GM19328 (cell line): ENCODE measurements around the gene ZNF616.

Experiments
- ATAC-seq: cut with Tn5 transposase; IDR thresholded peaks from one replicate; pipeline ENCODE4 v1.9.1; 2021; ENCODE audit warnings: mild to moderate bottlenecking, moderate library complexity; ENCODE audit not compliant: unreplicated experiment

Gene ZNF616

DNA sequence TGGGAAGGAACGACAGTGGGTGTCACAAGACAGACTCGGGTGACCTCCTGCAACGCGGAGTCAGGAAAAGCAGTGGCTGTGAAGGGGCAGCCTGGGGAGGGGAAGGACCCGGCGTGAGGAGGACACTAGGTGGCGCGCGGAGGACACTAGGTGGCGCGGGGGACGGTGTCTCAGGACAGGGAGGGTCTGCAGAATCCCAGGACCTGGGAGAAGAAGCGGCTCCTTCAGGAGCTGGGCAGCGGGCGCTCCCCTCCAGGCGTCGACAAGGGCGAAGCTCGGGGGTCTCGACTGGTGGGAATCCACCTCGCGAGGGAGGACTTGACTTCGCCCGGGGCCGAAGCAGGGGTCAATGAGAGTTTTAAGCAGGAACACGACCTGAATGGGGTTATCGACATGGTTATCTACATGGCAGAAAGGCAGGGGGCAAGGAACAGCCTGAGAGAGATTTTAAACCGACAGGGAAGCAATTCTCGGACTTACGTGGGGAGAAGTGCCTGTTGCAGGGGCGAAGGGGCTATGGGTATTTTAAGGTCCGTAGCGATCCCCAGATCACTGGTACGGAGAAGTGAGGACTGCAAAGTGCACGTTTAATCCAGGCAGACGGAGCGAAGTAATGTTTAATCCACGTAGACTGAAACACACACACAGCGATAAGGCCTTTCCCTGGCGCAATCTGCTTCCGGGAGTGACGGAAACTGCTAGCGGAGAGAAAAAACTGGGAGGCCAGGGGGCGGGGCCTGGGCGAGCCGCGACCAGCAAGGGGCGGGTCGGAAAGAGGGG lies at the start of gene ZNF616:
Gene ZNF616 (minus strand): TSS at position 687 of the 780 bp plus-strand sequence. CDS start 9,426 bp downstream, outside the sequence.
- no peak for ATAC-seq

DNA sequence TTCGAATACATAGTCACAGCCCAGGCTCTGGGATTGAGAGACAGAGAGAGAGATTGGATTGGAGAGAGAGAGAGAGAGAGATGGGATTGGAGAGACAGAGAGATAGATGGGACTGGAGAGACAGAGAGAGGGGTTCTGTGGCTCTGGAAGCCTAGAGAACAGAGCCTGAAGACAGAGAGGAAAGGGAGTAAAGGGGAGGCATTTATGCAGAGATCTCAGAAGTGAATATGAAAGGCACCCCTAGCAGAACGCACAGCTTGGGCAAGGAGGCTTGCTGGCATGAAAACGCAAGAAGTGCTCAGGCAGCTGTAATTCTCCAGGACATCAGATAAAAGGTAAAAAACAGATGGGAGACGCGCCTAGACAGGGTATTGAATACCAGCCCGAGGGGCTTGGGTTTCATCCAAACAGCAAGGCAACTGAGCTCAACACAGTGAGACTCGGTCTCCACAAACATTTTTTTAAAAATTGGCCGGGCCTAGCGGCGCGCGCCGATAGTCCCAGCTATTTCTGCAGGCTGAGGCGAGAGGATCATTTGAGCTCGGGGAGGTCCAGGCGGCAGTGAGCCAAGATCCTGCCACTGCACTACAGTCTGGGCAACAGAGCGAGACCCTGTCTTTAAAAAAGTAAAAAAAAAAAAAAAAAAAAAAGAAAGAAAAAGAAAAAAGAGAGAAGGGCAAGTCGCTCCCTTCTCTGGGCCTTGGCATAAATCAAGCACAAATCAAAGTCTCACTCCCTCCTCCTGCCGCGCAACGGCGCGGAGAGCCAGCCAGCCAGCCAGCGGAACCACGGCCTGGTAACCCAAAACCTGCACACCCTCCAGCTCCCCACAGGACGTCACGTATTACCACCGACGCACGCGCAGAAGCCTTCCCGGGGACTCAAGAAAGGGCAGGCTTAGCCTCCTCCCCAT lies 49.3 kb upstream of the ZNF616 start:
- ATAC-seq: peak; percentile 1

DNA sequence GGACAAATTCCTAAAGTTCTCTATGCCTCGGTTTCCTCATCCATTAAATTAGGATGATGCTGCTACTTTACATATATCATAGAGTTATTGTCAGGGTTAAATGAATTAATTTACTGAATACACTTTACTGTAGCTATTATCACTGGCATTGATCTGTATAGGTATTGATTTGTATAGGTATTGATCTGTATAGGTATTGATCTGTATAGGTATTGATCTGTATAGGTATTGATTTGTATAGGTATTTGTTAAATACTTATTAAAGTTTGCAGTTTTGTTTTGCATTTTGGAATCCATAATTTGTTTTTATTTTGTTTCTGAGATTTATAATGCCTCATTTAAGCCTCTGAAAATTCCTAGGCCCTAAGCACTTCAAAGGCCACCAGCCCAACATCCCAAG lies 47.7 kb upstream of the ZNF616 start:
- no peak for ATAC-seq

DNA sequence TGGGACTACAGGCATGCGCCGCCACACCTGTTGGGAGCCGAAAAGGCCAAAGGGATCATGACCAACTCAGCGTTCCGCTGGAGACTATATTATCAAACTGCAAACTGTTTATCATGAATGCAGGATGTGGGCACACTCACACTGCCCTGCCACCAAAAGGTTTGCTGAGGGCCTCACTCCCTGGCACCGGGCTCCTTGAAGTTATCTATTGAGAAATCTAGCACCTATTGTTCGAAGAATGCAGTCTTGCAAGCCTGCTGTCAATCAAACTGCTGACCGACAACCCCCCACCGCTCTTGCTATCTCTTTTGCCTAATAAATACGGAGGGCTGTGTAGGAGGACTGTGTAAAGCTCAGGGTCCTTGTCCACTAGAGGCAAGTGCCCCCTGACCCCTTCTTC lies 36.8 kb upstream of the ZNF616 start:
- no peak for ATAC-seq

DNA sequence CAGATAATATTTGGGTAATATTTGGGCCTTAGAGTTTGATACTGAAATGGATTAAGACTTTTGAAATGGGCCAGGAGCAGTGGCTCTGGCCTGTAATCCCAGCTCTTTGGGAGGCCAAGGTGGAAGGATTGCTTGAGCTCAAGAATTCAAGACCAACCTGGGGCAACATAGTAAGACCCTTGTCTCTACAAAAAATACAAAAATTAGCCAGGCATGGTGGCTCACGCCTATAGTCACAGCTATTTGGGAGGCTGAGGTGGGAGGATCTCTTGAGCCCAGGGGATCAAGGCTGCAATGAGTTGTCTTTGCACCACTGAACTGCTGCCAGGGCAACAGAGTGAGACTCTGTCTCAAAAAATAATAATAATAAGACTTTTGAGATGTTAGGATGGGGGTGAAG lies 32.6 kb upstream of the ZNF616 start:
- ATAC-seq: no peak

DNA sequence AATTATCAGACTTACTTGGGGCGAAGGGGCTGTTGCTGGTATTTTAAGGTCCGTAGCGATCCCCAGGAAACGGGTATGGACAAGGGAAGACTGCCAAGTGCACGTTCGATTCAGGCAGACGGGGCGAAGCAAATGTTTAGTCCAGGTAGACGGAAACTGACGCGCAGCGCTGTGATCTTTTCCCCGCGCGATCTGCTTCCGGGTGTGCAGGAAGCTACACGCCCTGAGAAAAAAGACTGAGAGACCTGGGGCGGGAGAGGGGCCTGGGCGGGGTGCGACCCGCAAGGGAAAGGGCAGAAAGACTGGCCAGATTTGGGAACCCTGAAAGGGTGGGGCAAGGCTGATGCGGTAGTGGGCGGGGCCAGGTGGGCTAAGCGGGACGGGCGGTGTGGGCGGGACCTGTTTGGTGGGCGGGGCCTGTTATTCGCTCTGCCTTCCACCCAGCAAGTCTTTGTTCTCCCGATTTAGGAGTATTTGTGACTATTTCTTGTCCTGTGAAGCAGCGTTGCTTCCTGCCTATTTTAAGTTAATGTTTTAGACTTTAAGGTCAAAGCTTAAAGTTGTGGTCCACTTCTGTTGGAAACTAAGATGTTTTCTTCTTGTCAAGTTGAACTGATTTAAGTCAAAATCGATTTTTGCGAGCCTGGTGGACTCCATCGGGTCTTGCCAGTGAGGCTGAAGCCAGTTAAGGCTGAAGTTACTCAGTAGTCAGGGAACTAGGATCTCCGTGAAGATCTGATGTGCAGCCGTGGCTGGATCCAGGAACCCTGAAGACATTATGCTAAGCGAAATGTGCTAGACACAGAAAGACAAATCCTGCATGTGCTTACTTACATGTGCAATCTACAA lies 31.8 kb upstream of the ZNF616 start, which contains the start of gene ZNF836:
Gene ZNF836 (minus strand): TSS at position 301 of the 849 bp plus-strand sequence. CDS start 3,549 bp downstream, outside the sequence.
- ATAC-seq: peak; percentile 82

DNA sequence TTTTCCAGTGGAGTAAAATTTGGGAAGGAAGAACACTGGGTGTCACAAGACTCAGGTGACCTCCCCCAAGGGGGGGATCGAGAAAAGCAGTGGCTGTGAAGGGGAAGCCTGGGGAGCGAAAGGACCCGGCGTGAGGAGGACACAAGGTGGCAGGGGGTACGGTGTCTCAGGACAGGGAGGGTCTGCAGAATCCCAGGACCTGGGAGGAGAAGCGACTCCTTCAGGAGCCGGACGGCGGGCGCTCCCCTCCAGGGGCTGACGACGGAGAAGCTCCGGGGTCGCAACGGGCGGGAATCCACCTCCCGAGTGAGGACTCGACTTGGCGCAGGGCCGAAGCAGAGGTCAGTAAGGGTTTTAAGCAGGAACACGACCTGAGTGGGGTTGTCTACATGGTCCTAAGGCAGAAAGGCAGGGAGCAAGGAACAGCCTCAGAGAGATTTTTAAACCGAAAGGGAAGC lies 31.2 kb upstream of the ZNF616 start:
- peak; percentile 17 for ATAC-seq

DNA sequence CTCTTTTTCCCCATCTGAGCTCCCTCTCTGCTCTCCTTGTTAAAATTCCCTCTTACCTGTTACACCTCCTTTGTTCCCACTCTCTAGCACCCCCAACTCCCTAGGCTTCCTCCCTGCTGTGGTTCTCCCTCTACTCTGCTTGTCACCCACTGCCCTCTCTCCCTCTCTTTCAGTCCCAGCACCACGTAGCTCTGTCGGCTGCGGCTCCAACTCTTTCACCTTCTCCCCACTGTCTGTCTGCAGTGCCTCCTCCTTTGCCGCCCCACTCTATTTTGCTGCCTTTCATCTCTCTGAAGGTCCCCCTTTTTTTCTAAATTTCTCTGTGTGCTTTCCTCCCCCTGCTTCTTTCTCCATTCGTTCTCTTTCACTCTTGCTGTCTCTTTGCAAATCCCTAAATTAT lies 30.6 kb upstream of the ZNF616 start:
- no peak for ATAC-seq

DNA sequence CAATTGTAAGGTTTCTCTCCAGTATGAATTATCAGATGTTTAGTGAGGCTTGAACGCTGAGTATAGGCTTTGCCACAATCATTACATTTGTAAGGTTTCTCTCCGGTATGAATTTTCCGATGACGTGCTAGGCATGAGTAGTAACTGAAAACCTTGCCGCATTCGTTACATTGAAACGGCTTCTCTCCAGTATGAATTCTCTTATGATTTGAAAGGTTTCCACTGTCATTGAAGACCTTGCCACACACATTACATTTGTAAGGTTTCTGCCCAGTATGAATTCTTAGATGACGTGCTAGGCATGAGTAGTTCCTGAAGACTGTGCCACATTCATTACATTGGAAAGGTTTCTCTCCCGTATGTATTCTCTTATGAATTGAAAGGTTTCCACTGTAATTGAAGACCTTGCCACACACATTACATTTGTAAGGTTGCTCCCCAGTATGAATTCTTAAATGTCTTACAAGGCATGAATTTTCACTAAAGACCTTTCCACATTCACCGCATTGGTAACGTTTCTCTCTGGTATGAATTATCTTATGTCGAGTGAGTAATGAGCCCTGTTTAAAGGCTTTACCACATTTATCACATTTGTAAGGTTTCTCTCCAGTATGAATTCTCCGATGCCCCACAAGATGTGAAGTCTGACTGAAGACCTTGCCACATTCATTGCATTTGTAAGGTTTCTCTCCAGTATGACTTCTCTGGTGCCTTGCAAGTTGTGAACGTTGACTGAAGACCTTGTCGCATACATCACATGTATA lies 16.0 kb upstream of the ZNF616 start:
- no peak for ATAC-seq

DNA sequence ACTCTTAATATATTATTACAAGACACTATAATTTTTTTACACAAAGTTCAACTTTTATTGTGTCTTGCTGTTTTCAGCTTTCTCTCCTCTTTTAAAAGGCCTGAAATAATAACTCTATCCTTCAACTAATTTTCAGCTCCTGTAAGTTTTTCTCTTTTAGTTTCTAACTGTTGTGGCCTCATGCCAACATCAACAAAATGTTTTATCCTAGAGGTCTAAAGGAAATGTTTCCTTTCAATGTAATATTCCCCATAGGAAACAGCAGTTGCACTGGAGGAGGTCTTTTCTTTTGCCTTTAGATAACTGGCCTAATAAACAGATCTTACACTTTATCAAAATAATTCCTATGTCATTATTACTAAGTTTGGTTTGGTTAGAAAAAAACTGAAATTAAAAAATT lies 8.5 kb upstream of the ZNF616 start:
- ATAC-seq: no peak

DNA sequence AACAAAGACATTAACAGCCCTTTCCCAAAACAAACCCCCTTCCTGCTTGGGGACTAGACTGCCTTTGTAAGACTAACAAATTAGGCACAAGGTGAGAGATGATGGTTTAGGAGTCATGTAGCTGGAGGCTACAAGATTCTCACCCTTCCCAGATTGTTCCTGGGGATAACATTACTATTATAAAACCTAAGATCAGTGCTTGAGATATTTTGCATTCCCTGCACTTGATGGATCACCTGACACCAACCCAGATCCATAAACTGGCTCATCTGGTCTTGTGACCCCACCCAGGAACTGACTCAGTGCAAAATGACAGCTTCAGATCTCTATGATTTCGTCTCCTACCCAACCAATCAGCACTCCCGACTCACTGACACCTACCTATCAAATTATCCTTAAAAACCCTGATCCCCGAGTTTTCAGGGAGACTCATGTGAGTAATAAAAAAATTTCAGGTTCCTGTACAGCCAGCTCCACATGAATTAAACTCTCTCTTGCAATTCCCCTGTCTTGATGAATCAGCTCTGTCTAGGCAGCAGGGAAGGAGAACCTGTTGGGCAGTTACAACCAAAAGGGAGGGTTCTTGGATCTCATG lies 2.4 kb upstream of the ZNF616 start:
- ATAC-seq: no peak

DNA sequence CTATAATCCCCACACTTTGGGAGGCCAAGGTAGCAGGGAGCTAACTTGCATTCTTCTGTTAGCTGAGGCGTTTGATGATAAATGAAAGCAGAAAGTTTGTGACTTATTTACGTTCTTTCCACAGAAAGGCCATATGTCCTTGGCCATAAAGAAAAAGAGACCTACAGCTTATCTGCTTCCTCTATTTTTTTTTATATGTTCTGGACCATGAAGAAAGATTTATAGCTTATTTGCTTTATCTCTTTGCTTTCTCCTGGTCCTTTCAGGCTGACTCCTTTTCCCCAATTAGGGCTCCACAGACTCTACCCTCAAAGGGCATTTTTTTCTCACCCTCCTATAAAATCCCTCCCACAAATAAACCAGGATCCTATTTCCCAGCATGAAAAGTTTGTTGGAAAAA lies 1.5 kb upstream of the ZNF616 start:
- no peak for ATAC-seq

DNA sequence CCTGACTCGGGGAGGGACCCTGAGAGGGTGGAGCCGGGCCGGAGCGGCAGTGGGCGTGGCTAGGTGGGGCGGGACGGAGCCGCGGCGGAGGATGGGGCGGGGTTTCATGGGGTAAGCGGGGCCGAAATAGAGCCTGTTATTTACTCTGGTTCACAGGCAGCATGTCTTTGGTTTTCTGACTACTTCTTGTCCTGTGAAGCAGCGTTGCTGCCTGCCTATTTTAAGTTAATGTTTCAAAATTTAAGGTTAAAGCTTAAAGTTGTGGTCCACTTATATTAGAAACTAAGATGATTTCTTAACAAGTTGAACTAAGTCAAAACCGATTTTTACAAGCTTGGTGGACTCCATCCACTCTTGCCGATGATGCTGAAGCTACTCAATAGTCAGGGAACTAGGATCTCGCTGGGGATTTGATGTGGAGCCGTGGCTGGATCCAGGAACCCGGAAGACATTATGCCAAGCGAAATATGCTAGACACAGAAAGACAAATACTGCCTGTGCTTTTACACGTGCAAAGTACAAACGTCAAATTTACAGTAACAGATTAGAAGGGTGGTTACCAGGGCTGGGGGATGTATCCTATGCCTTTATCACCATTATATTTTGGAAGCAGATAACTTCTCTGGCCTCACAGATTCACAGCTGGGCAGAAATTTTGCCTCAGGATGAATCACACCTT lies 433 bp upstream of the ZNF616 start:
- no peak for ATAC-seq

DNA sequence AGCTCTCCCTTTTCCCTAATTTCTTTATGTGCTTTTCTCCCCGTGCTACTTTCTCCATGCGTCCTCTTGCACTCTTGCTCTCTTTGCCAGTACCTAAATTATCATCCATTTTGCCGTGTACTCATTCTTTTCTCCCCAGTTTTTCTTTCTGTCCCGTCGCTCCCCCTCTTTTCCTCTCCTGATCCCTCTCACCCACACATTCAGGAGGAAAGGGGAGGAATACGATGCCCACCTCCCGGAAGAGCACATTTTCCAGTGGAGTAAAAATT lies 821 bp downstream of the ZNF616 start:
- no peak for ATAC-seq

DNA sequence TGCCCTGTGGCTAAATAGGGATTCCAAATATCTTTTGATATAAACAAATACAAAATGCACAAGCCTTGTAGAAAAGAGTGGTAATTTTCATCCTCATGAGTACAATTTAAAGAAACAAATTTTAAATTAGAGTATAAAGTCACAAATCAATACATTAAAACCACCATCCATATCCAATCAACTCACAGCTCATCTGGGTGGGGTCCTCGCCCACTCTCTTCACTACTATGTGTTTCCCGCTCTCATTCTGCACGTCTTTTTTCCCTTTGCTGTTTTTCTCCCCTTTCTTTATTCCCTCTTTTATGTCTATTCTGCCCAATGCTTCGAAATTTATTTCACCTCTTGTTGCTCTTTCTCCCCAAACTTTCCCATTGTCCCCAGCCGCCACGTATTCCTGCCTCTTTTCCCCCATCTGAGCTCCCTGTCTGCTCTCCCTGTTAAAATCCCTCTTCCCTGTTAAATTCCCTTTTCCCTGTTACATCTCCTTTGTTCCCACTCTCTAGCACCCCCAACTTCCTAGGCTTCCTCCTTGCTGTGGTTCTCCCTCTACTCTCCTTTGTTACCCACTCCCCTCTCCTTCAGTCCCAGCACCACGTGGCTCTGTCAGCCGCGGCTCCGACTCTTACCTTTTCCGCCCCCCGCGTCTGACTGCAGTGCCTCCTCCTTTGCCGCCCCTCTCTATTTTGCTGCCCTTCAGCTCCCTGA lies 1.3 kb downstream of the ZNF616 start:
- ATAC-seq: no peak

DNA sequence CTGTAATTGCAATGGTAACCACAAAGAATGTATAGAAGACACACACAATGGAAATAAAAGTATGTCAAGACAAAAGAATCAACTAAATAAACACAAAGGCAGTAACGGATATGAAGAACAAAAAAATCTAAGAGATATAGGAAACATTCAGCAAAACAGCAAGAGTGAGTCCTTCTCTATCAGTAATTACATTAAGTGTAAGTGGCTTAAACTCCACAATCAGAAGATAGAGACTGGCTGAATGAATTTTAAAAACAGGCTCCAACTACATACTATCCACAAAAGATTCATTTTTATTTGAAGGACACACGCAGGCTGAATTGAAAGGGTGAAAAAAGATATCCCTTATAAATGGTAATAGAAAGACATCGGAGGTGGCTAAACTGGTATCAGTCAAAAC lies 19.5 kb downstream of the ZNF616 start:
- no peak for ATAC-seq

DNA sequence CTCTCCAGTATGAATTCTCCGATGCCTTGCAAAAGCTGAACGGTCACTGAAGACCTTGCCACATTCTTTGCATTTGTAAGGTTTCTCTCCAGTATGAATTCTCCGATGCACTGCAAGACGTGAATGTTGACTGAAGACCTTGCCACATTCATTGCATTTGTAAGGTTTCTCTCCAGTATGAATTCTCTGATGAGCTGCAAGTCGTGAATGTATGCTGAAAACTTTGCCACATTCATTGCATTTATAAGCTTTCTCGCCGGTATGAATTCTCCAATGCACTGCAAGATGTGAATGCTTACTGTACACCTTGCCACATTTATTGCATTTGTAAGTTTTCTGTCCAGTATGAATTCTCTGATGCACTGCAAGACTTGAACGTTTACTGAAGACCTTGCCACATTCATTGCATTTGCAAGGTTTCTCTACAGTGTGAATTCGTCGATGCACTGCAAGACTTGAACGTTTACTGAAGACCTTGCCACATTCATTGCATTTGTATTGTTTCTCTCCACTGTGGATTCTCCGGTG lies 24.1 kb downstream of the ZNF616 start:
- ATAC-seq: no peak

DNA sequence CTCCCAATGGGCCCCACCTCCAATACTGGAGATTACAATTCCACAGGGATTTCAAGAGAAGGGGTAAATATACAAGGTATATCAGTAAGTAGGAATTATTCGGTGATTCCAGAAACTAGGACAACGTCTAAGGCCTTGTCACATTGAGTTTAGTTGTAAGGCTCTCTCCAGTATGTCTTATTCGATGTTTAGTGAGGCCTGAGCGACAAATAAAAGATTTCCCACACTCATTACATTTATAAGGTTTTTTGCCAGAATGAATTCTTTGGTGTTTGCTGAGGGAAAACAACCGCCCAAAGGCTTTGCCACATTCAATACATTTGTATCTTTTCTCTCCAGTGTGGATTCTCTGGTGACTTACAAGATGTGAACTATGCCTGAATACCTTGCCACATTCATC lies 25.0 kb downstream of the ZNF616 start:
- ATAC-seq: no peak

DNA sequence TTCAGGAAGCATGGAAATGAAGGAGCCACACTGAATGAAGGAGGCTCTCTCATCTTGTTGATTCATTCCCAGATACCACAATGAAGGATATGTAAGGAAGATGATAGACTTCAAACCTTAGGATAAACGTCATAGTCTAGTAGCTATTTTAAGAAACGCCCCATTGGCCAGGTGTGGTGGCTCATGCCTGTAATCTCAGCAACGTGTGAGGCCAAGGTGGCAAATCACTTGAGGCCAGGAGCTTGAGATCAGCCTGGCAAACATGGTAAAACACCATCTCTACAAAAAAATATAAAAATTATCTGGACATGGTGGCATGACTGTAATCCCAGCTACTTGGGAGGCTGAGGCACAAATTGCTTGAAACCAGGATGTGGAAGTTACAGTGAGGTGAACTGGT lies 27.1 kb downstream of the ZNF616 start:
- ATAC-seq: no peak
